CD4-positive, alpha-beta T cell treated with Interleukin-12 subunit alpha and Interleukin-12 subunit beta, for 1 hour (primary cell): Measurements from ENCODE around the gene PNMA6E.

Experiments used
- DNase-seq: peaks from one replicate; pipeline ENCODE4 v3.0.0-alpha.2; 2020

The PNMA6E gene

DNA sequence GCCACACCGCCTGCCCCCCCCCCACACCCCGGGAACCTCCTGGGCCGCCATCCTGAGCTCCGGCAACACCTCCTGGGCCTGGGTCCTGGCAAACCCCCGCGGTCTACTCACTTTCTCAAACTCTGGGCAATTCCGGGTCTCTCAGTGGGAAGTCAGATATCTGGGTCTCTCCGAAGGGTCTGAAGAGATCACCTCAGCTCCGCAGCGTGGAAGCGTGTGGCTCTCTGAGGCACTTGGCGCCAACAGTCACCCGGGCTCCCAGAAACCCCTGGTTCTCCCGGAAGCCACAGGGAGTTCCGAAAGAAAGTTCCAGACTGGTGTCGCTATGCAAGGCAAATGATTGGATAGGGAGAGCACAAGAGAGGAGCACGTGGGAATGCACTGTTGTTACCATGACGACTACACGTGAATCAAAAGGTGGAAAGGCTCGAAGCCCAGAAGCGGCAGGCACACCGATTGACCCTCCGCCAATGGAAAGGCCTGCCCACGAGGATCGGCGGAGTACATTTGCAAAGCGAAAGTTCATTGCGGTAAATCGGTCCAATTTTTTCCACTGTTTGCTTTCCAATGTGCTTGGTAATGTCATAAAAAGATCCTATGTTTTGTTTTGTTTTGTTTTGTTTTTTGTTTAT lies at the start of gene PNMA6E:
Gene PNMA6E, minus strand, starts transcription at position 218 of the 632 bp plus-strand sequence. CDS start 2,501 bp downstream, outside the sequence.
- DNase-seq = no peak

- no peak for DNase-seq
Observed at GRCh38 chrX:153450949-153451277, 49.8 kb upstream of the PNMA6E start.

DNA sequence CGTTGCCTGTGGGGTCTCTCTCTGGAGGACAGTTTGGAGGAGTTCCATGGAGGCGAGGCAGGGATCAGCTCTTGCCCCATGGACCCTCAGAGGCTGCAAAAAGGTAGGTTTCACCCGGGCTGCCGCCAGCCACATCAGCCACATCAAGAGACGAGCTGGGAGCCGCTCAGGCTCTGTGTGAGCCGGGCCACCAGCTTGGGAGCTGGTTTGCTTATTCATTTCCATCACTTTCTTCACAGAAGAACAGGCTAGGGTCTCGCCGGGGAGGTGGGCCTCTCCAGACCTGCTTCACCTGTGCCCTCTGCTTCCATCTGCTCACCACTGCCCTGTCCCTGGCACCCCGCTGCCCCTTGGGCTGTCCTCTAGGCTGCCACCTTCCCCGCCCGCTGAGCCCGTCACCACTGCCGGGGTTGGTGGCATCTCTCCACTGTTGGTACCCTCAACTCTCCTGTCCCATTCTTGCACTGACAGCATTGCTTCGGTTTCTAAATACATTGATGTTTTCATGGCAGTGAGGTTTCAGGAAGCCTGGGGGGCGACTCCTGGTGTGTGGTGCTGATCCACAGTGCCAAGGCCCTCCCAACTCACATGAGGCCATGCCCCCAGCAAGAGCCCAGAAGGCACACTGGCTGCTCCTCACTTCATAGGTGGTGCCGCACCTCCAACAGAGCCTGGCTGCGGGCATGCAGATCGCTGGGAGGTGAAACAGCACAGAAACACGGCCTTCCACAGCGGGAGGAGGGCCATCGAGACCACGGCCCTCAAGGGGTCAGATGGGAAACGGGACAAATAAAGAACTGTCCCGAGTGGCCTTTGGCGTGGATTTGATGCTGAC lies 49.2 kb upstream of the PNMA6E start:
- DNase-seq = no peak

- DNase-seq = no peak
Observed at GRCh38 chrX:153449368-153450113, 48.4 kb upstream of the PNMA6E start.

DNA sequence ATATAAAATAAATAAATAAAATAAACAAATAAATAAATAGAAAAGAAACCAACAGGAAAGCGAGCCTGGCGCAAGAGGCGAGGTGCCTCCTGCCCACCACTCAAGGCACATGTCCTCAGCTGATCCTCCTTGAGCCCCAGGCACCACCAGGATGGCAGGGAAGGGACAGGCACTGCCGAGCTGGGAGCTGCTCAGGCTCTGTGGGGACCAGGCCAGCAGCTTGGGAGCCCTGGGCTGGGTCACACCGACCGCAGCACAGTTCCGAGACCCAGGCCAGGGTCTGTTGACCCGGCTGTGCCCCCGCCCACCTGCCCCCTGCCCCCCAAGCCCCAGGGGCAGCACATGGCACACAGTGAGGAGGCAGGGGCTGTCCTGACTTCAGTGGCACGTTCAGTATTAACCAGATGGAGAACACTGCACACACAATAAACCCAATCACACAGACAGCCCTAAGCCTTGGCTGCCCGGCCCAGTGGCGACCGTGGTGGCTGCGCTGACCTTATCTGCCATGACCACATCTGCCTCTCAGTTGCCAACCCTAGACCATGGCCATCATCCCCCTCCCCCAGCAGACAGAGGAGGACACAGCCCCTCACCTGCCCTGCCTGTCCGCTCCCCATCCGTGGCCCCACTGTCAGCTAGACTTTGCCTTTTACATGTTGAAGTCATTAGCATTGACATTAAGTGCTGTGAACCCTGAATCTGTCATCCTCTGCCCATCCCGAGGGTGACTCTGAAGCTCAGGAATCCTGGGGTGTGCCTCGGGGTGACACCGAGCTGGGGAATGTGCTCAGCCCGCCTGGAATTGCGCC lies 47.6 kb upstream of the PNMA6E start:
- no peak for DNase-seq

- no peak for DNase-seq
Observed at GRCh38 chrX:153447581-153447960, 46.4 kb upstream of the PNMA6E start.

DNA sequence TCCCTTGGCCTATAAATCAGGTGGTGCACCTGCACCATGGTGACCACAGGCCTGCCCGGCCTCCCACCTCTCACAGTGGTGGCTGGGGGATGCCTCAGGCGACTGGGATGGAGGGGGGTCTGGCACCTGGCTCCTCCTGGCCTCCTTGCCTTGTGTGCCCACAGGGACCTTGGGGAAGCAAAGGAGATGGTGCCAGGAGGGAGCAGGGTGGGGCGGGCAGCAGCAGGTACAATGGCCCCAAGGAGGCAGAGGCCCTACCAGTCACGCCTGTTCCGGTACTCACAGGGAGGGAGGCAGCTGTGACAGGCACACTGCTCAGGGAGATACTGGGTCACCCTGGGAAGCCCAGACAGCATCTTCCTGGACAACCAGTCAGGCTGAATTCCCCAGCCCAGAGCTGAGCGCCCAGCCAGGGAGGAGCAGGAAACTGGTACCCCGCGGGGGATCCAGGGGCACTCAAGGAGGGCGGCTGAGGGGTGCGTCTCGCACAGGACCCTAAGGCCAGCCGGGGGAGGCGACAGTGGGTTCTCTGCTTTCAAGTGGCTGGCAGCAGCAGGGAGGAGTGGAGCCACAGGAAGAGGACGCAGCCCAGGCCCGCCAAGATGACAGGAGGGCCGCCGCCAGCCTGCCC lies 45.9 kb upstream of the PNMA6E start:
- no peak for DNase-seq

DNA sequence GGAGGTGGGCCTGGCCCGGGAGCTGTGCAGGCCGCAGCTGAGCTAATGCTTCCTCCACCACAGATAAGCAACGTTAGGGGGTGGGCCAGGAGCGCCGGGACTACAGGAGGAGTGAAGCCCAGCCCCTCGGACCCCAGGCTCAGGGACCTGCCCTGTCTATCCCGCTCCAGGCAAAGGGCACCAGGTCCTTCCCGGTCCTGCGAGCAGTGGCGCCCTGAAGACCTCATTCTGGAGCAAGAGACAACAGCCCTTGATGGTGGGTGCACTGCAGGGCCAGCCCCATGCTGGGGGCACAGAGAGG lies 45.4 kb upstream of the PNMA6E start:
- no peak for DNase-seq

DNA sequence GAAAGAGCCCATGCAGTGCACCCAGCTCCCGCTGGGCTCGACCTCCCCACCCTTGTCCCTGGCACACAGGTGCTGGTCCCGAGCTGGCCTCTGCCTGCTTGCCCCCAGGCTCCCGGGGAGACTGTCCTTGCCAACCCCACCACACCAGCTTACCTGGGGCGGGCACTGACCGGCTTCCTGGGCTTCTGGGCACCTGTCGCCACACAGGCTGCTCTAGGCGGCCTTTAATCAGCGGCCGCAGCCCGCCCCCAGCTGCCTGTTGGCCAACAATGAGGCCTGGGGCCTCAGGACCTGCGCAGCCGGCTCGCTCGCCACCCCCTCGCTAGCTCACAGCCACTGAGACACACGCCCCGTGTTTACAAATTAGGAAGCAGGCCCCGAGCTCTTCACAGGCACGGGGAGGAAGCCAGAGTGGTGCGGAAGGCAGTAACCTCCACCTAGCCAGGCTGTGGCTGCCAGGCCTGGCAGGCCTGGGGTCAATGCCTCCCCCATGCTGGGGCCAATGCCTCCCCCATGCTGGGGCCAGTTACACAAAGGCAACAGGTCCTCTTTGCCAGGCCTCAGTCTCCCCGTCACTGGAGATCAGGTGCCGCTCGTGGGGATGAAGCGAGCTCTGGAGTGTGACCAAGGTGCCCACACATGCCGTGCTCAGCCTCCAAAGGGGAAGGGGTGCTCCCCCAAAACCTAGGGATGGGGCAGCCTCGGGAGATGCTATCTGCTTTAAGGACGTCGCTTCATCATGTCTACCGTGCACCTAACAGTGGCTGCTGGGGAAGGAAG lies 44.9 kb upstream of the PNMA6E start, which contains the start of gene TREX2:
Gene TREX2, minus strand, starts transcription at position 201 of the 780 bp plus-strand sequence. CDS start 626 bp downstream, outside the sequence.
- no peak for DNase-seq

DNA sequence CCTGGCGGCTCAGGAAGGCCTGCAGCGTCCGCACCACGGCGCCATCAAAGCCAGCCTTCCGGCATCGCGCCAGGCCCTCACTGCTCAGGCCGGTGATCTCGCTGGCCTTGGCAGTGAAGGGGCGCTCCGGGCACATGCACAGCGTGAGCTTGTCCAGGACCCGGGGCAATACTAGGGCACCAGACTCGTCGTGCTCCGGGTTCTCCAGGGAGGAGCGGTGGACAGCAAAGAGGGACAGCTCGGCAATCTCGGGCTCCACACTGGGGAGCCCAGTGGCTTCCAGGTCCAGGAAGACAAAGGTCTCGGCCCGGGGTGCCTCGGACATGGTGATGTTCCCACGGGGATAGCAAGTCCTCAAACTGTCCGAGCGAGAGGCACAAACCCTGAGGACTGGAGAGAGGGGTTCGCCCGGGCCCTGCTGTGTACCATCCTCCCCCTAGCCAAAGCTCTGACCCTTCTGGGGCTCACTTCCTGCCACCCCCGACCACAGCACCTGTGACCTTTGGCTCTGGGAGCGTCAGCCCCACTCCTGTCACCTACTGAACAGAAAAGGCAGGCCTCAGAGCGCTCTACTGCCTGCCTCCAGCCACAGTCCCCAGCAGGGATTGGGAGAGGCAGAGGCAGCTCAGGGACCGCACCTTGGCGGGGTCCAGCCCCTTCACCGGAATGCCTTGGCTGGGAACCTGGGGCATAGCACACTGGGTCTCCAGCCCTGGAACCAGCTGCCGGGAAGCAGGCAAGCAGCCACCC lies 44.1 kb upstream of the PNMA6E start:
- DNase-seq = no peak

DNA sequence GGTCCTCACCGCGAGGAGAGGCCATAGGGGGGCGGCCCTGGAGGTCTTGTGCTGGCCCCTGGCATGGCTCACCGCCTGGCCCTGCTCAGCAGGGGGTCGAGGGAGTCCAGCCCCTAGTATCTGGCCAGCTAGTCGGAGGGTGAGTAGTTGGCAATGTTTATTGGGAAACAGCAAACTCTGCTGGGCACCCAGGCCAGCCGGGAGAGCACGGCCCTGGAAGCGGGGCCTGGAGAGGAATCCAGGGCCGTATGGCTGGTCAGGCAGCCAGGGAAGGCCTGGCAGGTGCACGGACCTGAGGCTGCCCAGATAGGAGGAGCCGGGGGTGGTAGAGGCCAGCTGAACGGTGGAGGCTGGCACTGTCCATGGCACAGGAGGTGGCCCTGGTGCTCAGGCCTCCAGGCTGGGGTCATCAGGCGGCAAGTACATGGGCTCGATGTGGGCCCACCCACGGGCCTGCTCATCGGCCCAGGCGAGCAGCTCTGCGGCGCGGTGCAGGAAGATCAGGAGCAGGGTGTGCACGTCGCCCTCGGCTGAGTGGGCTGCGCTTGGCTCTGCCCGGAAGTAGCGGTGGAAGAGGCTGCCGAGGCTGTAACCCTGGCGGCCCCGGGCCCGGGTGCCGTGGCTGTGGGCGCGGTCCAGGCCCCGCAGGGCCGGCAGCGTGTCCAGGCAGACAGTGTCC lies 43.3 kb upstream of the PNMA6E start:
- no peak for DNase-seq

- DNase-seq = no peak
Observed at GRCh38 chrX:153443476-153444332, 42.6 kb upstream of the PNMA6E start.

DNA sequence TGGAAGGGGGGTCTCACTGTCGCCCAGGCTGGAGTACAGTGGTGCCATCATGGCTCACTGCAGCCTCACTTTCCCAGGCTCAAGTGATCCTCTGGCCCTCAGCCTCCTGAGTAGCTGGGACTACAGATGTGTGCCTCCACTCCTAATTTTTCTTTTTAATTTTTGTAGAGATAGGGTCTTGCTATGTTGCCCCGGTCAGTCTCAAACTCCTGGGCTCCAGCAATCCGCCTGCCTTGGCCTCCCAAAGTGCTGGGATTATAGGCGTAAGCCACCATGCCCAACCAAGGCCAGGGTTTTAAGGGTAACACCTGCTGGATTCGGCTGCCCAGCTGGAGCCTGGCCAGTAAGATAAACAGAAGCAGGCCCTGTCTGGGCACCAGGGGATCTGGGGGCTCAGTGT lies 41.3 kb upstream of the PNMA6E start:
- no peak for DNase-seq

- no peak for DNase-seq
Observed at GRCh38 chrX:153441981-153442380, 40.8 kb upstream of the PNMA6E start.

GRCh38 chrX:153441296-153441695 lies 40.1 kb upstream of the PNMA6E start:
- no peak for DNase-seq

DNA sequence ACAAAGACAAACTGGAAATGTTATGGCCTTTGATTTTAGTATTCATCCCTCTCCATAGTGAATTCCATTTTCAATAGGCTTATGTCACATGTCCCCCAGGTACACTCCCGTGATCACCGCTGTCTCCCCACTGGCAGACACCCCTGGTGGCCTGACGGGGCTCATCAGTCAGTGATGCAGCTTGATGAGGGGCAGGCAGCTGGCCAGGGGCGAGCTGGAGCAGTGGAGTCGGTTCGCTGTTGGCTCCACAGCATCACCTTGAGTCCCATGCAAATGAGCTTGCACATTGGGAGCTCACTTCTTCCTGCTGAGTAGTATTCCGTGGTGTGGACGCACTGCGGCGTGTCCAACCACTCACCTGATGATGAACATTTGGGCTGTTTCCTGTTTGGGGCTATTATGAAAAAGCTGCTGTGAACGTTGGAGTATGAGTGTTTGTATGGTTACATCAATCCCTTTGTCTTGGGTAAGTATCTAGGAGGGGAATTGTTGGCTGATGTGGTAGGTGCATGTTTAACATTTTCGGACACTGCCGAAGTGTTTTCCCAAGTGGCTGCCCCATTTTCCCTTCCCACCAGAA lies 39.5 kb upstream of the PNMA6E start:
- DNase-seq = no peak

- DNase-seq = no peak
Observed at GRCh38 chrX:153439977-153440376, 38.8 kb upstream of the PNMA6E start.

DNA sequence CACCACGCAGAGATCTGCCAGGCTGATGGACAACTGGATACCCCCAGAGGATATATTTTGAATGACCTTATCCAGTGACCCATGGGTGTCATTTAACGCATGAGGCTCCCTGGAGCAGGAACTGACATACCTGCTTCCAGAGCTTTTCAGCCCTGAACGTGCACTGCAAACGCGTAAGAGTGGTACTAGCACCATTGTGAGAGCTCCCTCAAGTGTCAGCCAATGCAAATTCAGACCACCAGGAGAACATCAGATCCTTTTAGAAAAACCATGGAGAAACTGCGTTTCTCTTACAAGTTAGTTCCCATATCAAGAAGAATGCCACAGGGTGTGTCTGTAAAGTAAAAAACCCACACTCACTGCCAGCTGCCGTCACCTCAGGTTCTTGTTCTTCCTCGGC lies 37.4 kb upstream of the PNMA6E start:
- no peak for DNase-seq

DNA sequence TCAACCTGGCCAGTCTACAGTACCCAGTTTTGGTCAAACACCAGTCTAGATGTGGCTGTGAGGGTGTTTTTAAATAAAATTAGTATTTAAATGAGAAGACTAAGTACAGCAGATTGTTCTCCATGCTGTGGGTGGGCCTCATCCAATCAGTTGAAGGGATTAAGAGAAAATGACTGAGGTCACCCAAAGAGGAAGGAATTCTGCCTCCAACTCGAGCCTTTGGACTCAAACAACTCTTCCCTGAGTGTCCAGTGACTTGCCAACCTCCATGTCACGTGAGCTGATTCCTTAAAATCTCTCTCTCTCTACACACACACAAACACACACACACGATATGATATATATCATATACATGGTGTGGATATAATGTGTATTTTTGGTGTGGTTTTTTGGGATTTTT lies 34.7 kb upstream of the PNMA6E start:
- DNase-seq = no peak
